Panc1 (cell line): Measurements from ENCODE around the gene NRDC. TPM values are rescaled to one million over a fixed set of nuclear protein-coding genes. Genes with fewer than 3 reads are reported as not detected.
"Not testable (repeated sequence)": the region's sequence is repeated elsewhere in the genome, so short reads cannot be mapped to it uniquely, and the experiment has no call there.

Source experiments
- ATAC-seq: fragments of 200-7000 bp; cut with Tn5 transposase; 2 replicates; pipeline ENCODE4 v1.9.1; 2020; ENCODE audit warnings: mild to moderate bottlenecking, moderate library complexity
- BruUV-seq: library from RNA; stranded (reverse); fragments of 400-500 nt; replicated peaks from 2 replicates; lab custom pipeline; 2021; lab: Mats Ljungman, UMichigan
- CTCF ChIA-PET: fragments of 300-600 bp; sonication (Branson Sonifier 250); formaldehyde crosslinking; loops from one replicate; lab custom pipeline; 2022; ENCODE audit warnings: antibody characterized with exemption; lab: Charles Lee
- POLR2A ChIA-PET: fragments of 300-600 bp; sonication (Branson Sonifier 250); formaldehyde crosslinking; loops from one replicate; lab custom pipeline; 2022; ENCODE audit warnings: antibody characterized with exemption; lab: Charles Lee
- DNase-seq: peaks from one replicate; pipeline ENCODE4 v3.0.0-alpha.2; 2010; ENCODE audit warnings: low read depth, low spot score
- H3K27ac ChIP-seq: 2 replicates; pipeline ENCODE4 v1.5.1; 2011; ENCODE audit warnings: mild to moderate bottlenecking, low read length, inconsistent platforms
- H3K27me3 ChIP-seq: fragments of 200-500 bp; sonication (Bioruptor generic); 2 replicates; pipeline ENCODE4 v1.6.0; 2014; ENCODE audit warnings: low read length, inconsistent platforms; ENCODE audit not compliant: control insufficient read depth, insufficient read depth
- H3K36me3 ChIP-seq: fragments of 200-500 bp; sonication (Bioruptor generic); 2 replicates; pipeline ENCODE4 v1.5.1; 2014; ENCODE audit warnings: inconsistent platforms, mild to moderate bottlenecking, low read length, moderate library complexity; ENCODE audit not compliant: control insufficient read depth, insufficient read depth
- H3K4me1 ChIP-seq: 2 replicates; pipeline ENCODE4 v1.5.1; 2011; ENCODE audit warnings: inconsistent platforms, mild to moderate bottlenecking, low read length, moderate library complexity; ENCODE audit not compliant: control insufficient read depth, insufficient read depth
- H3K4me3 ChIP-seq, 2 experiments: 2 replicates each; pipeline ENCODE4 v1.5.1; 2011 to 2012; ENCODE audit warnings: low read depth in 2 of 2, low read length in 2 of 2, mild to moderate bottlenecking in 2 of 2, inconsistent platforms in 1 of 2, moderate library complexity in 1 of 2
- H3K9me3 ChIP-seq: fragments of 200-500 bp; sonication (Bioruptor generic); 2 replicates; pipeline ENCODE4 v1.5.1; 2014; ENCODE audit warnings: low read depth, mild to moderate bottlenecking, inconsistent platforms, low read length, moderate library complexity; ENCODE audit not compliant: control insufficient read depth, insufficient read depth
- POLR2AphosphoS5 ChIP-seq: IDR thresholded peaks from 2 replicates; pipeline ENCODE4 v1.6.1; 2012; ENCODE audit warnings: mild to moderate bottlenecking, low read depth, low read length, moderate library complexity
- SIN3A ChIP-seq: IDR thresholded peaks from 2 replicates; pipeline ENCODE4 v1.6.1; 2012; ENCODE audit warnings: low read depth, mild to moderate bottlenecking, low read length, moderate library complexity, borderline replicate concordance; ENCODE audit not compliant: insufficient read depth
- TCF7L2 ChIP-seq: IDR thresholded peaks from 2 replicates; pipeline ENCODE4 v1.6.1; 2011; ENCODE audit warnings: mild to moderate bottlenecking, low read depth, low read length, inconsistent platforms
- in situ Hi-C: cut with HindIII; loops from 2 replicates; pipeline ENCODE4 v1.10.0; 2016; ENCODE audit warnings: low sequenced_read_pairs, low pct_unique_long_range_greater_than_20kb
- intact Hi-C: fragments of 100-400 bp; cut with micrococcal nuclease; formaldehyde crosslinking; loops from one replicate; pipeline ENCODE4 v1.10.0; 2022; ENCODE audit not compliant: unreplicated experiment
- total RNA-seq: library from RNA; stranded (reverse); gene quantifications from one replicate; pipeline ENCODE4 v1.2.1, GENCODE V29; 2021; ENCODE audit not compliant: unreplicated experiment
- TF ChIP-seq, protein P1 (sequence below), 2 experiments: IDR thresholded peaks; 2 replicates each; pipeline ENCODE4 v1.6.1; 2011 to 2012; ENCODE audit warnings: low read depth in 2 of 2, control low read depth in 1 of 2, low read length in 1 of 2, mild to moderate bottlenecking in 1 of 2, moderate library complexity in 1 of 2; ENCODE audit not compliant: insufficient read depth in 1 of 2
- TF ChIP-seq, protein P2 (sequence below): fragments of 450-650 bp; IDR thresholded peaks from 2 replicates; pipeline ENCODE4 v1.5.1; 2017; ENCODE audit warnings: mild to moderate bottlenecking

The NRDC gene
- total RNA-seq, 1 experiment from 2014 or later = 180 TPM

DNA sequence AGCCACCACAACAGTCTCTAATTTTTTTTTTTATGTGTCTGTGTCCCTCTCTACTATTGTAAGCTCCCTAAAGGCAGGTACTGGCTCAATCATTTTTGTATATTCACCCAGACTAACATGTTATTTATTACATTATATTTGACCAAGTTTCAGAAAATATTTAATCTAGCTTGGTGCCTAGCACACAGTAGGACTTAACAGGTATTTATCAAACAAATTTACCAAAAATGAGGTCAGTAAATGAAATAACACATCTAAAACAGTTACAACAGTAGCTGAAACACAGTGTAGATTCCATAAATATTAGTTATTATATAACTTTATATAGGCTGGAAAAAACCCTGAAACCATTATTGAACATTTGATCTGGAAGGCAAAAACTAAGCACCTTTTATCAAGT is 2.7 kb downstream of the NRDC start:
- Histone ChIP-seq H3K4me3 (peak overlapping the region in 1 of 2 experiments; percentile 94; a peak in 1 of 4 replicates), H3K27me3 (no peaks in the 10 kb centered on the region), H3K36me3 (peaks cover 4% of the 10 kb centered on the region; the same call in 1 of the 2 replicates), H3K4me1 (peaks cover 25% of the 10 kb centered on the region), H3K9me3 (no peaks in the 10 kb centered on the region), H3K27ac (no peak overlapping the region; the same call in 1 of the 2 replicates)
- TF ChIP-seq, protein P1, sequence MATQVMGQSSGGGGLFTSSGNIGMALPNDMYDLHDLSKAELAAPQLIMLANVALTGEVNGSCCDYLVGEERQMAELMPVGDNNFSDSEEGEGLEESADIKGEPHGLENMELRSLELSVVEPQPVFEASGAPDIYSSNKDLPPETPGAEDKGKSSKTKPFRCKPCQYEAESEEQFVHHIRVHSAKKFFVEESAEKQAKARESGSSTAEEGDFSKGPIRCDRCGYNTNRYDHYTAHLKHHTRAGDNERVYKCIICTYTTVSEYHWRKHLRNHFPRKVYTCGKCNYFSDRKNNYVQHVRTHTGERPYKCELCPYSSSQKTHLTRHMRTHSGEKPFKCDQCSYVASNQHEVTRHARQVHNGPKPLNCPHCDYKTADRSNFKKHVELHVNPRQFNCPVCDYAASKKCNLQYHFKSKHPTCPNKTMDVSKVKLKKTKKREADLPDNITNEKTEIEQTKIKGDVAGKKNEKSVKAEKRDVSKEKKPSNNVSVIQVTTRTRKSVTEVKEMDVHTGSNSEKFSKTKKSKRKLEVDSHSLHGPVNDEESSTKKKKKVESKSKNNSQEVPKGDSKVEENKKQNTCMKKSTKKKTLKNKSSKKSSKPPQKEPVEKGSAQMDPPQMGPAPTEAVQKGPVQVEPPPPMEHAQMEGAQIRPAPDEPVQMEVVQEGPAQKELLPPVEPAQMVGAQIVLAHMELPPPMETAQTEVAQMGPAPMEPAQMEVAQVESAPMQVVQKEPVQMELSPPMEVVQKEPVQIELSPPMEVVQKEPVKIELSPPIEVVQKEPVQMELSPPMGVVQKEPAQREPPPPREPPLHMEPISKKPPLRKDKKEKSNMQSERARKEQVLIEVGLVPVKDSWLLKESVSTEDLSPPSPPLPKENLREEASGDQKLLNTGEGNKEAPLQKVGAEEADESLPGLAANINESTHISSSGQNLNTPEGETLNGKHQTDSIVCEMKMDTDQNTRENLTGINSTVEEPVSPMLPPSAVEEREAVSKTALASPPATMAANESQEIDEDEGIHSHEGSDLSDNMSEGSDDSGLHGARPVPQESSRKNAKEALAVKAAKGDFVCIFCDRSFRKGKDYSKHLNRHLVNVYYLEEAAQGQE (IDR thresholded peaks at IDR 0.05; ENCODE audit: insufficient read depth in 1 of 2, low read depth in 2 of 2, low read length in 1 of 2) = no peak
- TF ChIP-seq TCF7L2 (no peak), POLR2AphosphoS5 (no peak), SIN3A (no peak)
- TF ChIP-seq, protein P2, sequence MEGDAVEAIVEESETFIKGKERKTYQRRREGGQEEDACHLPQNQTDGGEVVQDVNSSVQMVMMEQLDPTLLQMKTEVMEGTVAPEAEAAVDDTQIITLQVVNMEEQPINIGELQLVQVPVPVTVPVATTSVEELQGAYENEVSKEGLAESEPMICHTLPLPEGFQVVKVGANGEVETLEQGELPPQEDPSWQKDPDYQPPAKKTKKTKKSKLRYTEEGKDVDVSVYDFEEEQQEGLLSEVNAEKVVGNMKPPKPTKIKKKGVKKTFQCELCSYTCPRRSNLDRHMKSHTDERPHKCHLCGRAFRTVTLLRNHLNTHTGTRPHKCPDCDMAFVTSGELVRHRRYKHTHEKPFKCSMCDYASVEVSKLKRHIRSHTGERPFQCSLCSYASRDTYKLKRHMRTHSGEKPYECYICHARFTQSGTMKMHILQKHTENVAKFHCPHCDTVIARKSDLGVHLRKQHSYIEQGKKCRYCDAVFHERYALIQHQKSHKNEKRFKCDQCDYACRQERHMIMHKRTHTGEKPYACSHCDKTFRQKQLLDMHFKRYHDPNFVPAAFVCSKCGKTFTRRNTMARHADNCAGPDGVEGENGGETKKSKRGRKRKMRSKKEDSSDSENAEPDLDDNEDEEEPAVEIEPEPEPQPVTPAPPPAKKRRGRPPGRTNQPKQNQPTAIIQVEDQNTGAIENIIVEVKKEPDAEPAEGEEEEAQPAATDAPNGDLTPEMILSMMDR = no peak
- BruUV-seq = no TSS peak
- in situ Hi-C loops = no loop called here
- DNase-seq (no peak), ATAC-seq (no peak)
- CTCF ChIA-PET = interaction anchor here (0.7 kb wide), 1 partner anchor 353 kb away, joined by 3 read pairs; no protein-coding TSS in a partner anchor
- POLR2A ChIA-PET = interaction anchor here (0.5 kb wide), 1 partner anchor 245 kb away, joined by 3 read pairs; no protein-coding TSS in a partner anchor
- intact Hi-C loops = no loop called here

DNA sequence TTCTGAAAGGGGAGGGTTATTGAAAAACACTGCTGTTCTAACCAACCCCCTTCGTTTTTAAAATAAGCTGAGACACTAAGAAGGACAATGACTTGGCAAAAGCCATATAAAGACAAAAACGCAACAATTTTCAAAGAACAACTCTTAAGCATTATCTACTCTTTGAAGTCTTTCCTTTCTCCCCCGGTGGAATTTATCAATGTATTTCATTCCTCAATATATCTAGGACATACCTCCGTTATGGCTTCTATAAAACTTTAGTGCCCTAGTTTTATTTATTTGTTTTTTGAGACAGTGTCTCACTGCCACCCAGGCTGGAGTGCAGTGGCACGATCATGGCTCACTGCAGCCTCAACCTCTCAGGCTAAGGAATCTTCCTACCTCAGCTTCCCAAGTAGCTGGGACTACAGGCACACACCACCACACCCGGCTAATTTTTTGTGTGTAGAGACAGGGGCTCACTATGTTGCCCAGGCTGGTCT is 3.2 kb downstream of the NRDC start:
- in situ Hi-C loops = no loop called here
- Histone ChIP-seq H3K36me3 (peaks cover 4% of the 10 kb centered on the region; the same call in 1 of the 2 replicates), H3K4me3 (peak overlapping the region in 1 of 2 experiments; percentile 25; a peak in 2 of 4 replicates), H3K9me3 (no peaks in the 10 kb centered on the region), H3K4me1 (peaks cover 25% of the 10 kb centered on the region), H3K27me3 (no peaks in the 10 kb centered on the region), H3K27ac (no peak overlapping the region)
- no peak for ATAC-seq
- intact Hi-C loops = no loop called here
- POLR2A ChIA-PET = no interaction called here
- CTCF ChIA-PET = no interaction called here
- BruUV-seq = no TSS peak
- no peak for TF ChIP-seq TCF7L2
- no peak for TF ChIP-seq SIN3A
- TF ChIP-seq, protein P2 = no peak
- TF ChIP-seq, protein P1 (IDR thresholded peaks at IDR 0.05; ENCODE audit: insufficient read depth in 1 of 2, low read depth in 2 of 2, low read length in 1 of 2) = no peak
- TF ChIP-seq POLR2AphosphoS5 = no peak
- DNase-seq = no peak

DNA sequence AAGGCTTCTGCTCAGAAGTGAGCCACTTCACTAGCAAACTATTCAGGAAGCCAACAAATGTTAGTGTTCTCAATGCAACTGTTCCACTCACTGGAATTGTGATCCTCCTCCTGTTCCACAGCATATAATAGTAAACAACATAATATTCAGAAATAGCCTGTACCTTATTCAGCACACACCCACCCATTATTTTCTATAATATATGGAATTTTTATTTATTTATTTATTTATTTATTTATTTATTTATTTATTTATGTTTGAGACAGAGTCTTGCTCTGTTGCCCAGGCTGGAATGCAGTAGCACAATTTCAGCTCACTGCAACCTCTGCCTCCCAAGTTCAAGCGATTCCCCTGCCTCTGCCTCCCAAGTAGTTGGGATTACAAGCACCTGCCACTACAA is 5.3 kb downstream of the NRDC start:
- H3K27ac ChIP-seq, H3K36me3 ChIP-seq, in situ Hi-C loops, DNase-seq, H3K9me3 ChIP-seq, CTCF ChIA-PET, H3K27me3 ChIP-seq, BruUV-seq, H3K4me3 ChIP-seq, ATAC-seq, intact Hi-C loops: not testable (repeated sequence)
- peaks cover 21% of the 10 kb centered on the region for H3K4me1 ChIP-seq
- POLR2A ChIA-PET = interaction anchor here (0.7 kb wide), 1 partner anchor 38 kb away, joined by 4 read pairs; no protein-coding TSS in a partner anchor
